PFSK-1 (cell line): ENCODE results near the gene DNAJC11.

ENCODE experiments used
- FOXP2 ChIP-seq: optimal IDR thresholded peaks from 2 replicates; pipeline ENCODE3; 2011; ENCODE audit warnings: borderline replicate concordance, control low read depth, inconsistent platforms; ENCODE audit not compliant: insufficient read depth; ENCODE audit errors: extremely low read length, extremely low read depth
- POLR2AphosphoS5 ChIP-seq: IDR thresholded peaks from 2 replicates; pipeline ENCODE4 v1.6.1; 2012; ENCODE audit warnings: low read depth, mild to moderate bottlenecking, control low read depth, low read length, moderate library complexity
- SIN3A ChIP-seq: IDR thresholded peaks from 2 replicates; pipeline ENCODE4 v1.6.1; 2012; ENCODE audit warnings: mild to moderate bottlenecking, low read length, moderate library complexity, borderline replicate concordance; ENCODE audit not compliant: insufficient read depth
- TAF1 ChIP-seq: IDR thresholded peaks from 2 replicates; pipeline ENCODE4 v1.6.1; 2012; ENCODE audit warnings: low read length, control low read depth, borderline replicate concordance; ENCODE audit not compliant: insufficient read depth
- TF ChIP-seq, protein P1 (sequence below), 2 experiments: IDR thresholded peaks; 2 replicates each; pipeline versions ENCODE4 v1.6.1 to v1.8.0; 2011 to 2012; ENCODE audit warnings: low read depth in 2 of 2, low read length in 2 of 2, control low read depth in 1 of 2, inconsistent platforms in 1 of 2, mild to moderate bottlenecking in 1 of 2, moderate library complexity in 1 of 2; ENCODE audit not compliant: insufficient read depth in 1 of 2

Gene DNAJC11

DNA sequence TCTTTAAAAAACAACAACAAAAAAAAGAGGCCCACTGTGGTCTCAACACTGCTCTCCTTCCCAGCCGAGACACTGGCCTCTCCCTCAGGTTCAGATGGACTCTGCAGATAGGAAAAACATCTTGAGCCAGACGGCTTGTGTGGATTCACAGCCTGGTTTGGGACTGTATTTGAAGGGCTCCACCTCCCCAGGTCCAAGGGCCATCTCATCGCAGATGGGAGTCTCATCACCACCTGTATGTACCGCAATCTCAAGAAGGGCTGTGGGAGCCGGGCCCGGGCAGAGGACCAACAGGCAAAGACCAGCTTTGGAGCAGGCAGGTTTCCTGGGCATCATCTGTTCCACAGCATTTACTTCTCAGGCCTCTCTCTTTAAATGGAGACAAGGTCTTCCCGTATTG, 111.6 kb downstream of the DNAJC11 start:
- no peak for TF ChIP-seq FOXP2
- no peak for TF ChIP-seq POLR2AphosphoS5
- TF ChIP-seq TAF1 = no peak
- TF ChIP-seq, protein P1, sequence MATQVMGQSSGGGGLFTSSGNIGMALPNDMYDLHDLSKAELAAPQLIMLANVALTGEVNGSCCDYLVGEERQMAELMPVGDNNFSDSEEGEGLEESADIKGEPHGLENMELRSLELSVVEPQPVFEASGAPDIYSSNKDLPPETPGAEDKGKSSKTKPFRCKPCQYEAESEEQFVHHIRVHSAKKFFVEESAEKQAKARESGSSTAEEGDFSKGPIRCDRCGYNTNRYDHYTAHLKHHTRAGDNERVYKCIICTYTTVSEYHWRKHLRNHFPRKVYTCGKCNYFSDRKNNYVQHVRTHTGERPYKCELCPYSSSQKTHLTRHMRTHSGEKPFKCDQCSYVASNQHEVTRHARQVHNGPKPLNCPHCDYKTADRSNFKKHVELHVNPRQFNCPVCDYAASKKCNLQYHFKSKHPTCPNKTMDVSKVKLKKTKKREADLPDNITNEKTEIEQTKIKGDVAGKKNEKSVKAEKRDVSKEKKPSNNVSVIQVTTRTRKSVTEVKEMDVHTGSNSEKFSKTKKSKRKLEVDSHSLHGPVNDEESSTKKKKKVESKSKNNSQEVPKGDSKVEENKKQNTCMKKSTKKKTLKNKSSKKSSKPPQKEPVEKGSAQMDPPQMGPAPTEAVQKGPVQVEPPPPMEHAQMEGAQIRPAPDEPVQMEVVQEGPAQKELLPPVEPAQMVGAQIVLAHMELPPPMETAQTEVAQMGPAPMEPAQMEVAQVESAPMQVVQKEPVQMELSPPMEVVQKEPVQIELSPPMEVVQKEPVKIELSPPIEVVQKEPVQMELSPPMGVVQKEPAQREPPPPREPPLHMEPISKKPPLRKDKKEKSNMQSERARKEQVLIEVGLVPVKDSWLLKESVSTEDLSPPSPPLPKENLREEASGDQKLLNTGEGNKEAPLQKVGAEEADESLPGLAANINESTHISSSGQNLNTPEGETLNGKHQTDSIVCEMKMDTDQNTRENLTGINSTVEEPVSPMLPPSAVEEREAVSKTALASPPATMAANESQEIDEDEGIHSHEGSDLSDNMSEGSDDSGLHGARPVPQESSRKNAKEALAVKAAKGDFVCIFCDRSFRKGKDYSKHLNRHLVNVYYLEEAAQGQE (IDR thresholded peaks at IDR 0.05; ENCODE audit: insufficient read depth in 1 of 2, low read depth in 2 of 2, low read length in 2 of 2) = no peak
- TF ChIP-seq SIN3A = no peak

DNA sequence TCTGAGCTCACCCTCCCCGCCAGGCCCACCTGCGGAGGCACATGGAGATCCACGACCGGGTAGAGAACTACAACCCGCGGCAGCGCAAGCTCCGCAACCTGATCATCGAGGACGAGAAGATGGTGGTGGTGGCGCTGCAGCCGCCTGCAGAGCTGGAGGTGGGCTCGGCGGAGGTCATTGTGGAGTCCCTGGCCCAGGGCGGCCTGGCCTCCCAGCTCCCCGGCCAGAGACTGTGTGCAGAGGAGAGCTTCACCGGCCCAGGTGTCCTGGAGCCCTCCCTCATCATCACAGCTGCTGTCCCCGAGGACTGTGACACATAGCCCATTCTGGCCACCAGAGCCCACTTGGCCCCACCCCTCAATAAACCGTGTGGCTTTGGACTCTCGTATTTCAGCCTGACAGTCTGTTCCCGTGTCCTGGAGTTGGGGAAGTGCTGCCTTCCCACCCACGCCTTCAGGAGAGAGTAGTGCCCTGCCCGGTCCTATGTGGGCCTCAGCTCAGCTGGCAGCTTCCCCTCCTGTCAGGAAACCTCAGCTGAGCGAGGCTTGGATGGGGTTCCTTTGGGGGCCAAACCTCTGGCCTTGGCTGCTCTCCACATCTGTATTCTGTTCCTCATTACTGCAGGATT, 112.6 kb downstream of the DNAJC11 start:
- TF ChIP-seq FOXP2 = no peak
- no peak for TF ChIP-seq TAF1

DNA sequence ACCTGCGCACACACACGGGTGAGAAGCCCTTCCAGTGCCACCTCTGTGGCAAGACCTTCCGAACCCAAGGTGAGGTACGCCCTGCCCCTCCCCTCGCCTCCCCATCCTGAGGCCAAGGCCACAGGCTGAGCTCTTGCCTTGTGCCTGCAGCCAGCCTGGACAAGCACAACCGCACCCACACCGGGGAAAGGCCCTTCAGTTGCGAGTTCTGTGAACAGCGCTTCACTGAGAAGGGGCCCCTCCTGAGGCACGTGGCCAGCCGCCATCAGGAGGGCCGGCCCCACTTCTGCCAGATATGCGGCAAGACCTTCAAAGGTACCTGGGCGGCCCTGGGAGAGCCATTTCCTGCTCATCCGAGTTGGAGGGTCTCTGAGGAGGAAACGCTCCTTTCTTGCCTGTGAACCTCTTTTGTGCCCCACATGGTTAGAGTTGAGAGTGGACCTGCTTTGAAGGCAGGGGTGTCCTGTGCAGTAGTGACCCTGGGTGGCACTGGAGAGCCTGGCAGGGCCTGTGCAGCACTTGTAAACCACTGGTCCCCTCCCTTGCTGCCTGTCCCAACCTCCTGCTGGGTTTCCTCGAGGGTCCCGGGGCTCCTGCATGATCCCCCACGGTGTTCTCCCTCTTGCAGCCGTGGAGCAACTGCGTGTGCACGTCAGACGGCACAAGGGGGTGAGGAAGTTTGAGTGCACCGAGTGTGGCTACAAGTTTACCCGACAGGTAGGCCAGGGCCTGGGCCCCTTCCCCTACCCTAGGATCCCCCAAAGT, 113.3 kb downstream of the DNAJC11 start:
- no peak for TF ChIP-seq SIN3A
- TF ChIP-seq, protein P1 (IDR thresholded peaks at IDR 0.05; ENCODE audit: insufficient read depth in 1 of 2, low read depth in 2 of 2, low read length in 2 of 2) = no peak
- no peak for TF ChIP-seq FOXP2
- no peak for TF ChIP-seq POLR2AphosphoS5
- TF ChIP-seq TAF1 = no peak

DNA sequence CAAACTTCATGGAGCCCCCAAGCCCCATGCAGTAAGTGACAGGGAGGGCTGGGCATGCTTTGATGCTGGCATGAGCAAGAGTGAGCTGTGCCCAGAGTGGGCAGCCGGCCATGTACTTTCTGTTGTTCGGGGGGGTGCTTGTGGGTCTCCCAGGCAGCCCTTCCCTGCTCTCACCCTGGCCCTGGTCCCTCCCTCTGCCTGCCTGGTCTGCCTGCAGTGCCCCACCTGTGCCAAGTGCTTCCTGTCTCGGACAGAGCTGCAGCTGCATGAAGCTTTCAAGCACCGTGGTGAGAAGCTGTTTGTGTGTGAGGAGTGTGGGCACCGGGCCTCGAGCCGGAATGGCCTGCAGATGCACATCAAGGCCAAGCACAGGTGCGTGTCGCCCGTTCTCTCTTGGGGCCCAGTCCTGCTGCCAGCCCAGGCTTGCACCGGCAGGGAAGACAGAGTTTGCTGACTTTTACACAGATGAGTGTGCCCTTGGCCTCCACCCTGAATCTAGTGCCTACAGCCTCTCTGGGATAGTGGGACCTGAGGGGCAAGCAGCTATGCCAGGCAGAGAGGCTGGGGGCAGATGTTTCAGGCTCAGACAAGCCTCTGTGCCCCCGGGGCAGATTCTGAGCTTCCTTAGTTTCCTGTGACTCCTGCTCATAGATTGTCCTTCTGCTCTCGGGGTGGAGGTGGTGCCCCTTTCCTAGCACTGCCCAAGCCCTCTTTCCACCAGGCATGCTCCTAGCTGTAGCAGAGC, 114.2 kb downstream of the DNAJC11 start:
- TF ChIP-seq POLR2AphosphoS5 (no peak), FOXP2 (no peak), SIN3A (no peak), TAF1 (no peak)
- TF ChIP-seq, protein P1 (IDR thresholded peaks at IDR 0.05; ENCODE audit: insufficient read depth in 1 of 2, low read depth in 2 of 2, low read length in 2 of 2) = no peak

DNA sequence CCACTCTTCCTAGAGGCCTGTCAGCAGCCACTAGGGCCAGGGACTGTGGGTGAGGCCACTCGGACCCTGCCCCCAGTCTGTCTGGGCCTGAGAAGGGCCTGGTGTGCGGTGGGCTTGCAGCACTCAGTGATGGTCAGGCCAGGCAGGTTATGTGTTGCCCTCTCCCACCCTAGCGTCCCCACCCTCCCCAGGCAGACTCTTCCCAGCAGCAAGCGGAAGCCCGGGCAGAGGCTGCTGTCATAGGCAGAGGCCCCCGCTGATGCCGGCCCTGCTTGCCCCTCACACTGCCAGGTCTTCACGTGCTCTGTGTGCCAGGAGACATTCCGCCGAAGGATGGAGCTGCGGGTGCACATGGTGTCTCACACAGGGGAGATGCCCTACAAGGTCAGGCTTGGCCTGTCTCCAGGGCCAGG, 115.2 kb downstream of the DNAJC11 start:
- TF ChIP-seq TAF1 (no peak), POLR2AphosphoS5 (no peak), SIN3A (no peak), FOXP2 (no peak)
- TF ChIP-seq, protein P1 (IDR thresholded peaks at IDR 0.05; ENCODE audit: insufficient read depth in 1 of 2, low read depth in 2 of 2, low read length in 2 of 2) = no peak
